ENCODE results near the gene CD79A.

DNA sequence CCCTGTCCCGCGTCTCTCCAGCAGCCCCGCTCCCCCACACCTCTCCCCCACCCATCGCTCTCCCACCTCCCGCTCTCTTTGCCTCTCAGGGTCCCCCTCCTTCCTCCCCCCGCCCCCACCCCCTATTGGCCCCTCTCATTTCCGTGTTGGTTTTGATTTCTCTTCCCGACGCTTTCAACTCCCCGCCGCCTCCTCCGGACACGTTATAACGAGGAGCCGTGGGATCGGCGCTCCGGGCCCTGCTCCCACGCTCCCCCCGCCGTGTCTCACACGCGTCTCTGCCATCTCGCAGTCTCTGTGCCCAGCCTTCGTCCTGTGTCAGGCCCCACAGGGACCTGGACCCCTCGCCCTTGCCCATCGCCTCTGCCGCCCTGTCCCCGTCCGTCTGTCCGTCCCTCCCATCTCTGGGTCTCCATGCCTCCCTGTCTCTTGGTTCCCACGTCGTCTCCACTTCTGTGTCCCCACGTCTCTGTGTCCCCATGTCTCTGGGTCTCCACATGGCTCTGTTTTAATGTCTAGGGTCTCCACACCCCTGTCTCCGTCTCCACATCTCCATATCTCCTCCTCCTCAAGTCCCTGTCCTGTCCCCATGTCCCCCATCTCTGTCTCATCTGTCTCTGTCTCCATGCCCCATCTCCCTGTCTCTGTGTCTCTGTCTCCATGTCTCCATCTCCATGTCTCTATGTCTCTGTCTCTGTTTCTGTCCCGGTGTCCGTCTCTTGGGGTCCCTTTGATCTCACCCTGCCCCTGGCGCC lies 38.1 kb downstream of the CD79A start:
- TF ChIP-seq, protein P1, sequence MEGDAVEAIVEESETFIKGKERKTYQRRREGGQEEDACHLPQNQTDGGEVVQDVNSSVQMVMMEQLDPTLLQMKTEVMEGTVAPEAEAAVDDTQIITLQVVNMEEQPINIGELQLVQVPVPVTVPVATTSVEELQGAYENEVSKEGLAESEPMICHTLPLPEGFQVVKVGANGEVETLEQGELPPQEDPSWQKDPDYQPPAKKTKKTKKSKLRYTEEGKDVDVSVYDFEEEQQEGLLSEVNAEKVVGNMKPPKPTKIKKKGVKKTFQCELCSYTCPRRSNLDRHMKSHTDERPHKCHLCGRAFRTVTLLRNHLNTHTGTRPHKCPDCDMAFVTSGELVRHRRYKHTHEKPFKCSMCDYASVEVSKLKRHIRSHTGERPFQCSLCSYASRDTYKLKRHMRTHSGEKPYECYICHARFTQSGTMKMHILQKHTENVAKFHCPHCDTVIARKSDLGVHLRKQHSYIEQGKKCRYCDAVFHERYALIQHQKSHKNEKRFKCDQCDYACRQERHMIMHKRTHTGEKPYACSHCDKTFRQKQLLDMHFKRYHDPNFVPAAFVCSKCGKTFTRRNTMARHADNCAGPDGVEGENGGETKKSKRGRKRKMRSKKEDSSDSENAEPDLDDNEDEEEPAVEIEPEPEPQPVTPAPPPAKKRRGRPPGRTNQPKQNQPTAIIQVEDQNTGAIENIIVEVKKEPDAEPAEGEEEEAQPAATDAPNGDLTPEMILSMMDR (IDR thresholded peaks at IDR 0.05): no peak
- TF ChIP-seq POLR2AphosphoS5 (IDR thresholded peaks at IDR 0.05) (no peak), POLR2A (IDR thresholded peaks at IDR 0.05) (no peak)
